ENCODE data around the gene CFAP77.

Gene CFAP77

DNA sequence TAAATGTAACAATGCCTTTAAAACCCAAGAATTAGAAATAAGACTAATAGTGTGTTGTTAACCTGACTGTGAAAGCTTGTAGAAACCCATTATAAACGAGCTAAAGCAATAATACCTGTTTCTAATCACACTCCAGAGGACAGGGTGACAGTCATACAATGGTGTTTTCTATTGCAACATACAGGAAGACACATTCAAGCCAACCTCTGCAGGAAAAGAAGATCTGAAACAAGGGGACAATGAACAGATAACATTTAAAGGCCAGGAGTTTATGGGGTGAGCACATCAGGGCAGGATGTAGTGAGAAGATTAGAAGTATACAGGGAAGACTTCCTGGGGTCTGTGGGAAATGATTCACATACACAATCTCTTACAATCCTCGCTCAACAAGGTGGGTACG is 186.2 kb downstream of the CFAP77 start:
- TF ChIP-seq ZFX (IDR thresholded peaks at IDR 0.05; ENCODE audit: borderline replicate concordance): no peak
- TF ChIP-seq, protein P1, sequence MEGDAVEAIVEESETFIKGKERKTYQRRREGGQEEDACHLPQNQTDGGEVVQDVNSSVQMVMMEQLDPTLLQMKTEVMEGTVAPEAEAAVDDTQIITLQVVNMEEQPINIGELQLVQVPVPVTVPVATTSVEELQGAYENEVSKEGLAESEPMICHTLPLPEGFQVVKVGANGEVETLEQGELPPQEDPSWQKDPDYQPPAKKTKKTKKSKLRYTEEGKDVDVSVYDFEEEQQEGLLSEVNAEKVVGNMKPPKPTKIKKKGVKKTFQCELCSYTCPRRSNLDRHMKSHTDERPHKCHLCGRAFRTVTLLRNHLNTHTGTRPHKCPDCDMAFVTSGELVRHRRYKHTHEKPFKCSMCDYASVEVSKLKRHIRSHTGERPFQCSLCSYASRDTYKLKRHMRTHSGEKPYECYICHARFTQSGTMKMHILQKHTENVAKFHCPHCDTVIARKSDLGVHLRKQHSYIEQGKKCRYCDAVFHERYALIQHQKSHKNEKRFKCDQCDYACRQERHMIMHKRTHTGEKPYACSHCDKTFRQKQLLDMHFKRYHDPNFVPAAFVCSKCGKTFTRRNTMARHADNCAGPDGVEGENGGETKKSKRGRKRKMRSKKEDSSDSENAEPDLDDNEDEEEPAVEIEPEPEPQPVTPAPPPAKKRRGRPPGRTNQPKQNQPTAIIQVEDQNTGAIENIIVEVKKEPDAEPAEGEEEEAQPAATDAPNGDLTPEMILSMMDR (IDR thresholded peaks at IDR 0.05): no peak
- no peak overlapping the region for H3K27ac ChIP-seq

- TF ChIP-seq, protein P1 (IDR thresholded peaks at IDR 0.05): no peak
- no peak for TF ChIP-seq ZFX (IDR thresholded peaks at IDR 0.05; ENCODE audit: borderline replicate concordance)
- no peak overlapping the region for H3K27ac ChIP-seq
These were observed 187.2 kb downstream of the CFAP77 start for GRCh38 chr9:132597073-132597775.

DNA sequence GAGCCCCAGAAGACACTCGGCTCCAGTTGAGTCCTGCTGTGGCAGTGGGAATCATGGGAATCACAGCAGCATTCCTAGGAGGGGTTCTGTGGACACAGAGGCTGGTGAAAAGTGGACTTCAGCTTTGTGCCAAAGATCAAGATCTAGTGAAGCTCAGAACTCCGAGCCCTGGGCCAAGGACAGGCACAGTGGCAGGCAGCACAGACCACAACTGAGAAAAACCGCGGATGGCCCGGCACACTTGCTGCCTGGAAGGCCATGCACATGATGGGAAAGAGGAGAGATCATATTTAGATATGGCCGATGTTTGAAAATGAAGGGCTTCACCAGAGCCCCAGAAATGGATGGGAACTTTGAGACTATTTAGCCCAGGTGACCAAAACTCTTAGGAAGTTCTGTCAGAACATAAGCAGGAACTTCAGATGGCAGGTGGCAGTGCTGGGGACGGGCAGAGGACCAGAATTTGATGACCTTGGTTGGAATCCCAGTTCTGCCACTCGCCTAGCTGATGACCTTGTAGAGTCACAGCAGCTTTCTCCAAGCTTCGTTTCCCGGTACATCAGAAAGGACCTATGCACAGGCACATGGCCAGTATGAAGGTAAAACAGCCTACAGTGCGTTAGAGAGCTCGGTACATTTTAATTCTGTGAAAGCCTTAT is 190.4 kb downstream of the CFAP77 start:
- TF ChIP-seq ZFX (IDR thresholded peaks at IDR 0.05; ENCODE audit: borderline replicate concordance): no peak
- TF ChIP-seq, protein P1 (IDR thresholded peaks at IDR 0.05): no peak
- H3K27ac ChIP-seq: no peak overlapping the region

GRCh38 chr9:132602207-132602606 is 192.2 kb downstream of the CFAP77 start:
- no peak overlapping the region for H3K27ac ChIP-seq
- no peak for TF ChIP-seq ZFX (IDR thresholded peaks at IDR 0.05; ENCODE audit: borderline replicate concordance)
- TF ChIP-seq, protein P1 (IDR thresholded peaks at IDR 0.05): no peak

DNA sequence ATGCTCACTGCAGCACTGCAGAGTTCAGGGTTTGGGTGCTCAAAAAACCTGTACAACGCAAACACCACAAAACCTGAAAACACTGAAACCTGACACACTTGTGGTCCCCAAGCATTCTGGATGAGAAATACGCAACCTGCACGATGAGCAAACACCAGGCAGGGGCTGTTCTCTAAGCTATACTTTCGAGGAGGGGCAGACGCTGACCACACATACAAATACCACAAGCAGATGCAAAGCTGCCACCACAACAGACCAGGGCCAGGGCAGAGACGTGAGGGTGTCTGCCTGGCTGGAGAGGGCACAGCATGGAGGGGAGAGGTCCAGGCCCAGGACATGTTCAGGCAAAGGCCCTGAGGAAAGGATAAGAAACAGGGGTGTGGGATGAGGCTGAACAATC is 195.4 kb downstream of the CFAP77 start:
- no peak overlapping the region for H3K27ac ChIP-seq
- TF ChIP-seq, protein P1 (IDR thresholded peaks at IDR 0.05): no peak
- no peak for TF ChIP-seq ZFX (IDR thresholded peaks at IDR 0.05; ENCODE audit: borderline replicate concordance)

- TF ChIP-seq ZFX (IDR thresholded peaks at IDR 0.05; ENCODE audit: borderline replicate concordance): no peak
- TF ChIP-seq, protein P1 (IDR thresholded peaks at IDR 0.05): no peak
- H3K27ac ChIP-seq: no peak overlapping the region
These were observed 196.1 kb downstream of the CFAP77 start for GRCh38 chr9:132606066-132606465.

DNA sequence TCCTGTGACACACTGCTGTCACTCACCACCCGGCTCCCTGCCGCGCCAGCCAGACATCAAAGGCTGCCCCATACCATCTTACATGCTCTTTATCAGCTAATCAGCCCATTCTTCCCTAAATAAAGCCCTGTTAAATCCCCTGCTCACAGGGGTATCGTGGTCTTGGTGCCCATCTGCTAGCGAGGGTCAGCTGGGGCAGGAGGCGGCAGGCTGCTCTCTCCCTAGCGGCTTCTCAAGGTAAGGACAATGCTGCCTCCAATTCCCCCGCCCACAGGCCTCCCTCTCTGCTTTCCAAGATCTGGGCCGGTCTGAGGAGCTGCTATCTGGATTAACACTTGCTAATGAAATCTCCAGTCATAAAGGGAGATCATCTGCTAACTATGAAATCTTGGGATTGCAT is 199.2 kb downstream of the CFAP77 start:
- H3K27ac ChIP-seq: no peak overlapping the region
- TF ChIP-seq ZFX (IDR thresholded peaks at IDR 0.05; ENCODE audit: borderline replicate concordance): no peak
- TF ChIP-seq, protein P1 (IDR thresholded peaks at IDR 0.05): no peak

All from 22Rv1 (cell line).